HUES64 (cell line): ENCODE measurements around the gene TM9SF4.

Source experiments
- H3K27ac ChIP-seq: 2 replicates; pipeline ENCODE4 v1.7.0; 2013; ENCODE audit warnings: low read depth, low read length, inconsistent platforms
- H3K27me3 ChIP-seq: 2 replicates; pipeline ENCODE4 v1.6.1; 2013; ENCODE audit warnings: mild to moderate bottlenecking, low read length; ENCODE audit not compliant: insufficient read depth
- H3K36me3 ChIP-seq: 2 replicates; pipeline ENCODE4 v1.6.1; 2013; ENCODE audit warnings: mild to moderate bottlenecking, low read length; ENCODE audit not compliant: insufficient read depth
- H3K4me1 ChIP-seq: 2 replicates; pipeline ENCODE4 v1.6.1; 2013; ENCODE audit warnings: mild to moderate bottlenecking, low read length, moderate library complexity; ENCODE audit not compliant: insufficient read depth
- H3K4me3 ChIP-seq: 2 replicates; pipeline ENCODE4 v1.5.1; 2013; ENCODE audit warnings: mild to moderate bottlenecking, low read length, moderate library complexity
- H3K9ac ChIP-seq: 2 replicates; pipeline ENCODE4 v1.6.1; 2013; ENCODE audit warnings: mild to moderate bottlenecking, low read depth, low read length
- H3K9me3 ChIP-seq: 2 replicates; pipeline ENCODE4 v1.6.1; 2013; ENCODE audit warnings: low read depth, low read length; ENCODE audit not compliant: insufficient read depth
- WGBS: fragments of 150-250, 120-280 bp; methylation state at CpG from one replicate; pipeline ENCODE4 v1.1.7; 2013; ENCODE audit warnings: missing lambda C conversion rate; 5-methylcytosine and 5-hydroxymethylcytosine counted together

Gene TM9SF4

GRCh38 chr20:32201977-32202363 lies 92.5 kb downstream of the TM9SF4 start:
- Histone ChIP-seq H3K4me1 (peaks cover 40% of the 10 kb centered on the region), H3K36me3 (peaks cover 66% of the 10 kb centered on the region), H3K4me3 (no peak overlapping the region), H3K27ac (no peak overlapping the region), H3K27me3 (no peaks in the 10 kb centered on the region), H3K9ac (no peak overlapping the region), H3K9me3 (no peaks in the 10 kb centered on the region)
- WGBS, result 90% methylated on average over 8 of the region's 8 CpGs

- peaks cover 40% of the 10 kb centered on the region for H3K4me1 ChIP-seq
- H3K9ac ChIP-seq, result peak overlapping the region; percentile 15; the same call in 1 of the 2 replicates
- 92% methylated on average over 10 of the region's 11 CpGs for WGBS
- H3K27ac ChIP-seq, result no peak overlapping the region
- no peaks in the 10 kb centered on the region for H3K27me3 ChIP-seq
- H3K4me3 ChIP-seq, result no peak overlapping the region
- peaks cover 50% of the 10 kb centered on the region for H3K36me3 ChIP-seq
- no peaks in the 10 kb centered on the region for H3K9me3 ChIP-seq
Observed at GRCh38 chr20:32203356-32204204, 94.1 kb downstream of the TM9SF4 start.

GRCh38 chr20:32204205-32205109 lies 94.9 kb downstream of the TM9SF4 start:
- no peaks in the 10 kb centered on the region for H3K27me3 ChIP-seq
- WGBS, result 96% methylated on average over 2 of the region's 4 CpGs
- H3K36me3 ChIP-seq, result peaks cover 41% of the 10 kb centered on the region
- H3K9me3 ChIP-seq, result no peaks in the 10 kb centered on the region
- no peak overlapping the region for H3K27ac ChIP-seq
- peaks cover 40% of the 10 kb centered on the region for H3K4me1 ChIP-seq
- peak overlapping the region; percentile 12; the same call in 1 of the 2 replicates for H3K4me3 ChIP-seq
- H3K9ac ChIP-seq, result peak overlapping the region; percentile 15; the same call in 1 of the 2 replicates

GRCh38 chr20:32205110-32205842 lies 95.8 kb downstream of the TM9SF4 start:
- 93% methylated on average over 4 of the region's 5 CpGs for WGBS
- Histone ChIP-seq H3K27ac (no peak overlapping the region), H3K36me3 (peaks cover 40% of the 10 kb centered on the region), H3K9ac (peak overlapping the region; percentile 27; the same call in 1 of the 2 replicates), H3K4me3 (peak overlapping the region; percentile 99; the same call in 1 of the 2 replicates), H3K27me3 (no peaks in the 10 kb centered on the region), H3K4me1 (peaks cover 40% of the 10 kb centered on the region), H3K9me3 (no peaks in the 10 kb centered on the region)

- H3K27me3 ChIP-seq, result no peaks in the 10 kb centered on the region
- no peaks in the 10 kb centered on the region for H3K9me3 ChIP-seq
- H3K36me3 ChIP-seq, result peaks cover 40% of the 10 kb centered on the region
- H3K4me1 ChIP-seq, result peaks cover 40% of the 10 kb centered on the region
- 61% methylated on average over 6 of the region's 8 CpGs for WGBS
- peak overlapping the region; percentile 93 for H3K9ac ChIP-seq
- peak overlapping the region; percentile 99 for H3K4me3 ChIP-seq
- peak overlapping the region; percentile 7; the same call in 1 of the 2 replicates for H3K27ac ChIP-seq
Observed at GRCh38 chr20:32205843-32206759, 96.6 kb downstream of the TM9SF4 start.

GRCh38 chr20:32206760-32207625 lies 97.5 kb downstream of the TM9SF4 start:
- Histone ChIP-seq H3K4me3 (peak overlapping the region; percentile 99), H3K9ac (peak overlapping the region; percentile 93), H3K27ac (peak overlapping the region; percentile 64), H3K9me3 (no peaks in the 10 kb centered on the region), H3K36me3 (peaks cover 40% of the 10 kb centered on the region), H3K27me3 (no peaks in the 10 kb centered on the region), H3K4me1 (peaks cover 40% of the 10 kb centered on the region)
- WGBS, result 3% methylated on average over 40 of the region's 40 CpGs

- H3K36me3 ChIP-seq, result peaks cover 41% of the 10 kb centered on the region
- H3K9me3 ChIP-seq, result no peaks in the 10 kb centered on the region
- peak within 1 kb of the TSS; percentile 99 for H3K4me3 ChIP-seq
- H3K9ac ChIP-seq, result peak within 1 kb of the TSS; percentile 93
- H3K27me3 ChIP-seq, result no peaks in the 10 kb centered on the region
- H3K27ac ChIP-seq, result peak within 1 kb of the TSS; percentile 74
- peaks cover 38% of the 10 kb centered on the region for H3K4me1 ChIP-seq
- 2% methylated on average over 74 of the region's 74 CpGs for WGBS
Observed at GRCh38 chr20:32207626-32208498, 98.3 kb downstream of the TM9SF4 start, which contains the start of the genes PLAGL2 and POFUT1. Gene PLAGL2, minus strand, starts transcription at chr20:32207743. Its CDS starts 5,565 bp downstream, at chr20:32202178. Gene POFUT1, plus strand, starts transcription at chr20:32207880. Its CDS starts 62 bp downstream, at chr20:32207942.

- H3K27ac ChIP-seq, result no peak overlapping the region
- no peaks in the 10 kb centered on the region for H3K9me3 ChIP-seq
- peak overlapping the region; percentile 99 for H3K4me3 ChIP-seq
- peak overlapping the region; percentile 93 for H3K9ac ChIP-seq
- H3K36me3 ChIP-seq, result peaks cover 35% of the 10 kb centered on the region
- peaks cover 30% of the 10 kb centered on the region for H3K4me1 ChIP-seq
- H3K27me3 ChIP-seq, result no peaks in the 10 kb centered on the region
- WGBS, result 87% methylated on average over 12 of the region's 13 CpGs
Observed at GRCh38 chr20:32208499-32209154, 99.1 kb downstream of the TM9SF4 start.
